D721Med (cell line): ENCODE results near the gene COX7A2L.

Source experiments
- DNase-seq: peaks from one replicate; pipeline ENCODE4 v3.0.0; 2011; ENCODE audit warnings: low spot score; ENCODE audit not compliant: insufficient read length
- FAIRE-seq: peaks from 2 replicates; lab custom pipeline; 2011; peaks lifted over from hg19 to GRCh38; lab: Jason Lieb, UNC
- TF ChIP-seq, protein P1 (sequence below): IDR thresholded peaks from 2 replicates; pipeline ENCODE4 v1.5.1; 2012; ENCODE audit warnings: mild to moderate bottlenecking, control low read depth; ENCODE audit not compliant: insufficient read depth; ENCODE audit errors: missing control alignments

COX7A2L gene

DNA sequence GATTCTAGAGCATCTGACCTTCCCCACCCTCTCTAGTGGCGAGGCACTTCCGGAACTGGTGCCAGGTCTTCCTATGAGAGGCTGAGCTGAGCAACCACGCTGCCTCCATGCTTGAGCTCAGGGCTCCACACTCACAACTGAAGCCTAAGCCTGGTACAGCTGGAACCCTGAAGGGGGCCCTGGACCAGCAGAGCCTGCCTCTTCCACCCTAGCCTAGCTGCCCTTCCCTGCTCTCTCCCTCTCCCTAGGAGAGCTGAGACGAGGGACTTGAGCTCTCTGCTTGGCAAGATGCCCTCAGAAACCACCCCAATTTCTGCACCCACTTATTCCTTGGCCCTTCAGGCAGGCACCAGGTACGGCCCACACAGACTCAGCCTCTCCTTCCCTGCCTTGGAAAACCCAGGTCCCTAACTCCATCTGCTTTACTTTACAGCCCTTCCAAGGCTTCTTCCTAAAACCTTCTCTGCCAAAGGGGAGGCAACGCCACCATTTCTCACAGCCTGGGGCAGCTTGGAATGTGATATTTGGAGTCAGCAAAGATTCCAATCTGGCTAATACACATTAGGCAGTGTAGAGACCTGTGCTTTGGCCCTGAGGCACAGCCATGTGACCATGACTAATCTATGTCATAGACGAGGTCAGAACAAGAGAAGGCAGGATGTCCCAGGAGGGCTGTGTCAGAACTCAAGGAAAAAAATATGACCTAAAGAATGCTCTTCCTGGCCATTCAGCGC lies 18.8 kb downstream of the COX7A2L start:
- TF ChIP-seq, protein P1, sequence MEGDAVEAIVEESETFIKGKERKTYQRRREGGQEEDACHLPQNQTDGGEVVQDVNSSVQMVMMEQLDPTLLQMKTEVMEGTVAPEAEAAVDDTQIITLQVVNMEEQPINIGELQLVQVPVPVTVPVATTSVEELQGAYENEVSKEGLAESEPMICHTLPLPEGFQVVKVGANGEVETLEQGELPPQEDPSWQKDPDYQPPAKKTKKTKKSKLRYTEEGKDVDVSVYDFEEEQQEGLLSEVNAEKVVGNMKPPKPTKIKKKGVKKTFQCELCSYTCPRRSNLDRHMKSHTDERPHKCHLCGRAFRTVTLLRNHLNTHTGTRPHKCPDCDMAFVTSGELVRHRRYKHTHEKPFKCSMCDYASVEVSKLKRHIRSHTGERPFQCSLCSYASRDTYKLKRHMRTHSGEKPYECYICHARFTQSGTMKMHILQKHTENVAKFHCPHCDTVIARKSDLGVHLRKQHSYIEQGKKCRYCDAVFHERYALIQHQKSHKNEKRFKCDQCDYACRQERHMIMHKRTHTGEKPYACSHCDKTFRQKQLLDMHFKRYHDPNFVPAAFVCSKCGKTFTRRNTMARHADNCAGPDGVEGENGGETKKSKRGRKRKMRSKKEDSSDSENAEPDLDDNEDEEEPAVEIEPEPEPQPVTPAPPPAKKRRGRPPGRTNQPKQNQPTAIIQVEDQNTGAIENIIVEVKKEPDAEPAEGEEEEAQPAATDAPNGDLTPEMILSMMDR: no peak
- FAIRE-seq (no peak), DNase-seq (no peak)

DNA sequence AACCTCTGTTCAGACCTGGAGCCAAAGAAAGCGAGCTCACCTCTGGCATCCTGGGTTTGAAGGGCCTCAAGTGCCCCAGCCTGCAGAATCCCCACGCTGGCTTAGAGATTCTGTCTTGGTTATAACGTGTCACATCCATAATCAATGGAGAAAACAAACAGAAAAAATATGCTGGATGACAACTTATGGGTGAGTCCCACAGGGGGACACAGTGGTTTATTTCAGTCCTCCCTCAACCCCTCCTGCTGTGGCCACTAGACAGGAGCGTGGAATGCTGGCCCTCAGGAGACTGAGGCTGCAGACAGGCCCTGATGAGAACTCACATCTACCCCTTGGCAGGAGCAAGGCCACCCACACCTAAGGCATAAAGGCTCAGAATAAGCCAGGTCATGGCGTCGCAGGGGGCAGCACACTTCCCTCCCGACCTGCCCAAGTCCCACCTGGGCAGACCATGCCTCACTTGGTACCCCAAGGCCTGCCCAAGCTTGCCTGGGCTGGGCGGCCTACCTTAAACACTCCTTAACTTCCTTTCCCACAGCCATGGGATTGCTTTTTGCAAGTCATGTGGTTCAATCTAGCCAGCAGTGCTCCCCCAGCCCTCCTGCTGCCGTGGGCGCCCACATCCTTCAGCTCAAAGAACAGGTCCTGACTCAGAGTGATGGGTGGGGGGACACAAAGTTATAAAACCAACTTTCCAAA lies 19.9 kb downstream of the COX7A2L start:
- no peak for FAIRE-seq
- TF ChIP-seq, protein P1: no peak

DNA sequence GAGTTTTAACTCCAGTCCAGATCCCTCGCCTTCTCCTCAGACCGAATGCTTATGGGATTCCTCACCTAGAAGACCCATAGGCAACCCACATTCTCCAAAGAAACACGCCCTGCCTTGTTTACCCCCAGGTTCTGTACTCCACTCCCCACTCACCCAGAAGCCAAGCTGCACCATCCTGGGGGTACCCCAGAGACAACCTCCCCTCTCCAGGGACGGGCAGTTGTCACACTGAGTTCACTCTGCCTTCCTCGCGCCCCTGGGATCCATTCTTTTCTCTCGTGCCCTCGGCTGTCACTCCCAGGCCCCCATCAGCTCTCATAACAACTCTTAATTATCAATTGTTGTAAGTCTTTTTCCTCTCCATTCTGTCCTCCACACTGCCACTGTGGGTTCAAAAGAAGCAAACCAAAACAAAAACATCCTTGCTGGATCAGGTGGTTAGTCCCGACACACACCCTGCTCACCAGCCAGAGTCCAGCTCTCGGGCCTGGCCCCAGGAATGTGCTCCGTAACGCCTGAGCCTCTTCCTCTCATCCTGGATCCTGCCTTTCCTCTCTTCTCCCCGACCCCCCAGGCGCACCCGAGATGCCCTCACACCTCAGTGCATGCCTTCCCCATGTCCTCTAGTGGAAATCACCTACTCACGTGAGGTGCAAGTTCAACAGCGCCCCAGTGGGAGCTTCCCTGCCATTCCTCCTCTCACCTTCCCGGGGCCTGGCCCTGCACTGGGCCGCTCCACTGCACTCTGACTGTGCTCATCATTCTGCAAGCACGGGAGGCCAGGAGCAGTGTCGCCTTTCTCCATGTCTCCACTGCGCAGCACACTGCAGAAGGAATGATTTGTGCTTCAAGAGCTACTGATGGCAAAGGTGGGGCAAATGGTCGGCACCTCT lies 20.7 kb downstream of the COX7A2L start:
- DNase-seq (no peak), FAIRE-seq (no peak)
- TF ChIP-seq, protein P1: no peak

More for the DNA sequence above, 19.9 kb downstream of the COX7A2L start:
- DNase-seq: no peak

DNA sequence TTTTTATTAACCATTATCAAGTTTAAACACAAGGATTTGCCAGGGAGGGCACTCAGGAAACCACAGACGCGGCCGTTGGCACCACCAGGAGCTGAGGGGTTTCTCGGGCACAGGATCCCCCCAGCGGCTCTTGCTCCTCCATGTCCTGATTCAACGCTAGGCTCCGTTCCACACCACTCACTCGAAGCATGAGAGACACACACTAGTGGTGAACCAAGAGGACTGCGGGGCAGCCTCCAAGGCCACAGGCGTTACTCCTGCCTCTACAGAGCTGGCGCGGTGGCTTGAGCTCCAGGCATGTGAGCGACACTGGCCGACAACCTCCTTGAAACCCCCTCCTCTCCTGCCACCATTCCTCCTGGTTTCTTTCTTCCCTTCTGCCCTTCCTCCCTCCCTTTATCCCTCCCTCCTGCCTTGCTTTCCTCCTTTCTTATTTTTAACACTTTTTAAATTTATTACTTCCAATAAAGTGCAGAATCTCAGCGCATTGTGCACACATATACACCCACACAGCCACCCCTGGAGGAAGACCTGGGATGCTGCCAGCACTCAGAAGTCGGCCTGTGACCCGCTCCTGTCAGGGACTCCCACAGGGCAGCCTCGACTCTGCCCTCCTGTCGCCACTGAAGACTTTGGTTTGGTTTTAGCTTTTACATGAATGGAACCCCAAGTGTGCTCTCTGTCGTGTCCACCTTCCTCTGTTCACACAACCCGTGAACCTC lies 21.7 kb downstream of the COX7A2L start:
- no peak for DNase-seq
- TF ChIP-seq, protein P1: no peak
- FAIRE-seq: no peak

DNA sequence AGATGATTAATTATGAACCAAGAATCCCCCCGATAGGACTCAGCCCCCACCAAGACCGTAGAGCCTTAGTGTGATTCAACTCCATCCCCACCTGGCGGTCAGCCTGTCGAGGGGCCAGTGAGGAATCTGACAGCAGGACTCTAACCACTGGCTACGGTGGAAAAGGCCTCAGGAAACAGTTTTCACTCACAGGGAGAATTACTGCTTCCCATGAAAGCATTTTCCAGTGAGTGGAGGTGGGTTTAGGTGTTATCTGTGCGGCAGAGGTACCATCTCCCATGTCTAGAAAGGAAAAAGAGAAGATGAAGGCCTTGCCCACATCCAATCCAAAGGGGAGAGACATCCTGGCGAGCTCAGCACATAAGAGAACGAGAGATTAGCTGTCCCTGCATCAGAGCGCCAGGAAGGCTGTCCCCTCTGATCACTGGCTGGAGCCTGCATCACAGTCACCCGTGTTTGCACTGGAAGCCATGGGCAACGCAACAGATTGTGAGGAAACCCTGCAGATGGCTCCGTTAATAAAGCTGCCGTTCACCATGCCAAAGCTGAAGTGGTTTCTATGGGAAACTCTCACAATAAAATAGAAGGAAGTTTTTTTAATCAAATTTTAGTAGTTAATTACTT lies 22.3 kb downstream of the COX7A2L start:
- TF ChIP-seq, protein P1: no peak
- FAIRE-seq (no peak), DNase-seq (no peak)

DNA sequence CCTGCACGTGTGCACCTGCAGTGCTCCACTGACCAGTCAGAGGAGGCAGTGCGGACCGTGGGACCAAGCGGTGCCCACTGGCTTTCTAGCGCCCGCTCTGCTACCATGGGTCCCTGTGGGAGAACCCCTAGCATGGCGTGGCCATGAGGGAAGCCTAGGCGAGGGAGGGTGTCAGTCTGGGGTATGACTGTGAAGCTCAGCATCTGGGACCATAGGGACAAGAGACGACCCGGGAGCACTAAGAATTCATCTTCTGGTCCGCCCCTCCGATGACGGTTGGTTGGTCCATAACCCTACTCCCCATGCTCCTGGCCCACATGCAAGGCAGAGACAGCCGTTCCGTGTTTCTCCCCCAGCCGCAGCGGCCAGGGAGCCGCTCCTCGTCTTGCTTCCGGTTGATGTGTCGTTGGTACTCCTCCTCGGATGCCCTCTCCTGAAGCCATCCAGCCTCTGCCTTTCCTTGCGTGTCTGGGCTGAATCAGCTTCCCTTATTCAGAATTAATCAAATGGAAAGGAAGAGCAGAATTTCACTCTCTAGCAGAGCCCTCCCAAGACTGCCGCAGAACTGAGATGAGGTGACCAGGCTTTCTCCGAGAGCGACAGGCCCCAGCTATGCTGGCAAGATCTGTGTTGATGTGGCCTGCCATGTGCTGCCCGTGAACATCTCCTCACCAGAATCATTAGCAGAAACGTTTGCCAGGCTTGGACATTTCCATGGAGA lies 23.0 kb downstream of the COX7A2L start:
- FAIRE-seq: no peak
- TF ChIP-seq, protein P1: no peak
- no peak for DNase-seq
